NCI-H524 (cell line): Measurements from ENCODE around the gene KCND3.

Source experiments
- DNase-seq, 2 experiments: peaks; one replicate each; lab custom pipeline; 2025; lab: John Stamatoyannopoulos, UW

The KCND3 gene

DNA sequence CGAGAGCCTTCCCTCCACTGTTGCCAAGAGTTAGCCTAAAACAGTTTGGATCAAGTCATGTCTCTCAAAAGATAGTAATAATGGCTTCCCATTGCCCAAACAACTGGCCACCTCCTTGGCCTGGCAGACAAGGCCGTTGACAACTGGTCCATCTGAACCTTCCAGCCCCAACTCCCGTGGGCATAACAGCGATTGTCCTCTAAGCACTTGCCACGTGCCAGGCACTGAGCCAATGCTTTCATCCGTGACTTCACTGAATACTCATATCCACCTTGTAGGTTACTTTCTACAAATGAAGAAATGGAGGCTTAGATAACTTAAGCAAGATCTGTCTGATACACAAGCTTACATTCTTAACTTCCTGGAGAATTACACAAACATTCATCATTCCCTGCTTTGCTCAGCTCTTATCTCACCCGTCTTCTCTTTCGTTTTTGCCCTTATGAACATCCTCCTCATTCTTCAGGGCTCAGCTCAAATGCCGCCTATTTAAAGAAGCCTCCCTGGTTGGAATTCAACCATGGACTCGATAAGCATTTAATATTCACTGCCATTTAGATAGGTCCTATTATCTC is 106.4 kb downstream of the KCND3 start:
- no peak for DNase-seq

DNA sequence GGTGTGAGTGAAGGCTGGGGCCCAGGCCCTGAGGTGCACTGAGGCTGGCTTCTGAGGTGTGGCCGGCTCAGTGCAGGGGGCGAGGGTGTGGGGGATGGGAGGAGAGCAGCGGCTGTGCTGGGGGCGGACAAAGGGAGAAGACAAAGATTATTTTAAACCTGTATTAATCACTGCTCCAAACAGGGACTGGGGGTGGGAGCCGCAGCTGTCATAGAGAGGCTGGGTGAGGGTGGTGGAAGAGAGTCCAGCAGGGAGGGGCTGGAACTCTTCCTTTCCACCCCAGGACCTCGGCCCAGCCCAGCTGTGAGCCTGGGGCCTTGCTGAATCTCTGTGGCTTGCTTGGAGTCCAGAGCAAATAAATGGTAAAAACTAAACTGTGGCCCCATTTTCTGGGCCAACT is 106.9 kb downstream of the KCND3 start:
- peak in 1 of 2 experiments; percentile 47 for DNase-seq

DNA sequence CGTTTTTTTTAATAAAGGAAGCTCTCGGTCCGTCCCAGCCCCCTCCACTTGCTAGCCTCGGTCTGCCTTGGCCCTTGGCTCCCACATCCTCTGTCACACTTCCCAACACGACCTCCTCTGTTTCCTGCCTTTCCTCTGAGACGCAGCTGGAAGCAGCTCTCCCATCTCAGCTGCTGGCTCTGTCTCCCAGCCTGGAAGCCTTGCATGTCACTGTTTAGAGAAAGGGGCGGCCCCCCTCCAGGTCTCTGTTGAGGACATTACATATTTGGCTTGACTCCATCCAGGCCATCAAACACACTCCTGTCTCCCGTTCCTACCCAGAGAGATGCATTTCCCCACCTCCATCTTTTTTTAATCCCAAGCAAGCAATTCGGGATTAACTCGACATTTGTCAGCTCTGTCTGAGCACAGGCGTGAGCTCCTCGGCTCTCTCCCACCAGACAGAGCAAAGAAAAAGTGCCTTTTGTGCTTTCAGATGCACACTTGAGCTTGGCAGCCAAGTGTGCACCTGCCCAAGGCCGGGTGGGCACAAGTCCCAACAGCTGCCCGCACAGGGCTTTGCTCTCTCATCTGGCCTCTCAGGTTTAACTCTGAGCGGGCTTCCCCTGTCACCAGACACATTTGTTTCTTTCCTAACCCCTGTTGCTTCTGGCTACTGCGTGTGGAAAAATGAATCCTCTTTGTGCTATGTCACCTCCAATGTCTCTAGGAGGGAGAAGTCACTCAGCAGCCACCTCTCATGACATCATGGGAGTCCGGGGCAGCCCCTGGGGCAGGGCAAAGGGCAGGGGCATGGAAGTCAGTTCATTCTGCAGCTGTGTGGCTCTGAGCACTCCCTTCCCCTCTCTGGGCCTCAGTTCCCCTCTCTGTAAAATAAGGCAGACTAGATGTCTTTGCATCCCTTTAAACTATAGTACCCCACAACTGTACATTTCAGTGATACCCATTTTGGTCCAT is 108.3 kb downstream of the KCND3 start:
- peak; percentile 60 to 81 for DNase-seq

DNA sequence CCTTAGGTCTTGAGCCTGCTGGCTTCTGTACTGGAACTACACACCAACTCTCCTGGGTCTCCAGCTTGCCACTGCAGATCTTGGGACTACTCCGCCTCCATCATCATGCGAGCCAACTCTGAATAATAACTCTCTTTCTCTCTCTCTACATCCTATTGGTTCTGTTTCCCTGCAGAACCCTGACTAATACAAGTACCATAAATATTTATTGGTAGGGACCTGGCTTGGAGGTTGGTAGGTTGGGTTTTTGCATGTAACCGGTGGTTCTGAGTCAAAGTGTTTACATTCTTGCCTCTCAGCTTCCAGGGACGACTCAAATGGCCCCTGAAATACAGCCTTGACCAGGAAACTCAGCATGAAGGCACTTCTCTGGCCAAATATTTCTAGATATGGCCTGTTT is 110.4 kb downstream of the KCND3 start:
- no peak for DNase-seq

DNA sequence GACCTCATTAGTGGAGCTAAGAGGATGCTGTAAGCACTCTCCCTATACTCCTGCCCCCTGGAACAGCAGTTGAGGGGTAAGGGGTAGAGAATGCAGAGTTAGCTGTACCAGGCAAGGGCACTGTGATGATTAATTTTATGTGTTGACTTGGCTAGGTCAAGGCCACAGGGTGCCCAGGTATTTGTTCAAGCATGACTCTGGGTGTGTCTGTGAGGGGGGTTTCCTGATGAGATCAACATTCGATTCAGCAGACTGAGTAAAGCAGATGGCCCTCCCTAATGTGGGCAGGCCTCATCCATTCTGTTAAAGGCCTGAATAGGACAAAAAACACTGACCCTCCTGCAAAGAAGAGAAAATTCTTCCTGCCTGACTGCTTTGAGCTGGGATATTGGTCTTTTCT is 110.8 kb downstream of the KCND3 start:
- DNase-seq = no peak

DNA sequence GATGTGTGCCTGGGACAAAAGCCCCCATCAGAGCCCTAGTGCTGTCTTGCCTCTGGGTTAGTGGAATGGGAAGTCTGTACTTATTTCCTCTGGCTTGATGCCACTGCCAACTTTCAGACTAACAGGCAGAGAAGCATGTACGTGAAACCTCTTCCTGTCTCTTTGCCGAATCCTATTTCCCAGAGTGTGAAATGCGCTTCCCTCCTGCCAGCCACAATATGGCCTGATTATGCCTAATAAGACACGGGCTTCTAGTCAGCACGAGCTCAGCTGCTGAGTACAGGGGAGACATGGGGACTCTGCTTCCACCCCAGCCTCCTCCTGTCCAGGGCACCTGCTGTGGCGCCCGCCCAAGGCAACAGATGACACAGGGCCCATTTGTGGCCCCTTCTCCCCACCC is 111.4 kb downstream of the KCND3 start:
- DNase-seq = peak in 1 of 2 experiments; percentile 54

DNA sequence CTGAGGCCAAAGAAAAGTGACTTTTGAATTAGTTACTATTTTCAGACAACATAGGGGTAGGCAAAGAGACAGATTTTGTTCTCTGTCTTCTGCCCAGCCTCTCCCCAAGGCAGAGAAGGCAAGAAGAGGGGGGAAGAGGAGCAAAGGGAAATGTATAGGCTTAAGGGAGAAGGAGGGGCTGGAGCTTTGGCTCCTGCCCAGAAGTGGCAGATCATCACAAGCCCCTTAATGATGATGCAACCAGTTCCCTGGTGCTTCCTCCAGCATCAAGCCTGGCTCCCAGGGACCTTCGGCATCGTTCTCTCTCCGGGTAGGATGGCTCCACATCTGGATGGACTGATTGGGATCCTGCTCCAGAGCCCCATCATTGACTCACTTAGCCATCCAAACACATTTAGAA is 112.8 kb downstream of the KCND3 start:
- peak in 1 of 2 experiments; percentile 24 for DNase-seq

DNA sequence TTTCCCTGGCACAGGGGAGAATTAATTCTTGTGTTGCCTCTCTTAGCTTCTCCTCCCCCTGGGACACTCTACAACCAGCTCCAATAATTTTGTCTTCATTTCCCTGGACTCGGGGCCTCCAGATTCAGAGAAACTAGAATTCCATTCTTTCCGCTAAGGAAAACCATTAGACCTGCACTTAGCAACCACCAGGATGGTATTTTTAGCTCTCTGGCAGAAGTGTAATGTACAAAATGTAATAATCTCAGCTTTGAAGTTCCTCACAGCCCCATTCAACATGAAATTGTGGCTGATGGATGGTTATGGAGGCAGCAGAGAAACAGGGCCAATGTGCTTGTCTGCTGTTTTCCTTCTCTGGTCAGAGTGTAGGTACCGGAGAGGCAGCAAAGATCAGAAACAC is 113.8 kb downstream of the KCND3 start:
- DNase-seq = no peak

DNA sequence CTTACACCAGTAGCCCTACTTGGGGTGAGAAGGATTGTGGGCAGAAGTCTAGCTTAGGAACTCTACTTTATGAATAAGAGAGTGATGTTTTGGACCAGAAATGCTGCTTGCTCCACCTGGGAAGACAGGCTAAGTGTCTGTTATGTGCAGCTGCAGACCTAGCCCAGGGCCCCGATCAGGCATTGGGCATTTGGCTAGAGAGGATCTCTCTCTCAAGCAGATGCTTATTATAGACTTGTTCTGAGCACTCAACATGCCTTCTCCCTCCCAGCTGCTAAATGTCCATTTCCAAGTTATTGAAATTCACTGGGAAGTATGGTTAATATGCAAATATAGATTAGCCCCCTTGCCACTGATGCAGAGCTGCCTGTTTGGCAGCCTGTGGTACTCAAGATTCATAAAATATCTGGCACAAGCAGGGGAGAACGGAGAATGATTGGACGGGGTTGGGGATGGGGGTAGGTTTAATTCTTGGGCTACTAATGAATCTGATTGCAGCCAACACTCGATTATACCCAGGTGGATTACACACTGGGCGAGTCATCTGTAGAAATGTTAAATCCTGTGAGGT is 115.9 kb downstream of the KCND3 start:
- DNase-seq = no peak

DNA sequence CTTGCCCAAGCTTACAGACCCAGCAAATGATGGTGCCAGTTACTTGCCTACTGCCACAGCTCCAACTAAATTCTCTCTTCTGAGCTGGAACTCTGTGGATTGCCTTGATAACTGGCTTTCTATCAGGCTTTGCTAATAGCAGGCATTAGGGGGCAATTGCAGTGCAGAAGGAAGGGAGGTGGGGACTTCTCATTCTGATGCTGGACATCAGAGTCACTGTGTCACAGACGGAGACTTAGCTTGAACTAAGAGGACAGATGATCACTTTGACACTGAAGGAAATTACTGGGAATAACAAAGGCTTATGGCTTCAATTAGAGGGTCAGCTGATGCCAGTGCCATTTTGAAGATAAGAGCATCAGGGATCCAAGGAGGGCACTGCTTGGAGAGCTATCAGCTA is 119.3 kb downstream of the KCND3 start:
- DNase-seq = no peak

DNA sequence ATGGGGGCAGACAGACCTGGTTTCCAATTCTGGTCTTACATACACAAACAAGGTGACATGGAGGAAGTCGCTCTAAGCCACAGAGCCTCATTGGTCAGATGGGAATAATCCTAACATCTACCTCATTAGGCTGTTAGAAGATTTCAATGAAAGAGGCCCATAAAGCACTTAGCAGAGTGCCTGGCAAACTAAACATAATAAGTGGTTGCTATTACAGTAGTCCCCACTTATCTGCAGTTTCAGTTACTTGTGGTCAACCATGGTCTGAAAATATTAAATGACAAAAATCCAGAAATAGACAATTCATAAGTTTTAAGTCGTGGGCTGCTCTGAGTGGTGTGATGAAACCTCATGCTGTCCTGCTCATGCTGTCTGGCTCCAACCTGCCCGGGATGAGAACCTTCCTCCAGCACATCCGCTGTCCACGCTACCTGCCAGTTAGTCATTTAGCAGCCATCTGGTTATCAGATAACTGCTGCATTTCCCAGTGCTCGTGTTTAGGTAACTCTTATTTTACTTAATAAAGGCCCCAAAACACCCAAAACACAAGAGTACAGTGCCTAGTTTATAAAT is 121.5 kb downstream of the KCND3 start:
- no peak for DNase-seq

DNA sequence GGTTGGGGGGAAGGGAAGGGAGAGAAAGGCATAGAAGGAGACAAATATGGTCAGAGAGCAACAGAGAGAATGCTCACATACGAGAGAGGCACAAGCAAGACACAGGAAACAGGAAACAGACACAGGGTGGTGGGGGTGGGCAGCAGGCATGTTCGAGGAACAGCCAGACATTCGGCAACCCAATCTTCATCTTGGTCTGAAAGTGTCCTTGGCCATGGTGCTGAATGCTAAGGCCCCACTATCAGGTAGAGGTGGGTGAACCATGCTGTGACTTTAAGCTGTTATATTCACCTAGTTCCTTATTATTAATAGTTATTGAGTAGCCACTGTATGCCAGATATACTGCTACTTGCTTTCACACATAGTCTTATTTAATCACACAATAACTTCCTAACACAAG is 124.6 kb downstream of the KCND3 start:
- no peak for DNase-seq

DNA sequence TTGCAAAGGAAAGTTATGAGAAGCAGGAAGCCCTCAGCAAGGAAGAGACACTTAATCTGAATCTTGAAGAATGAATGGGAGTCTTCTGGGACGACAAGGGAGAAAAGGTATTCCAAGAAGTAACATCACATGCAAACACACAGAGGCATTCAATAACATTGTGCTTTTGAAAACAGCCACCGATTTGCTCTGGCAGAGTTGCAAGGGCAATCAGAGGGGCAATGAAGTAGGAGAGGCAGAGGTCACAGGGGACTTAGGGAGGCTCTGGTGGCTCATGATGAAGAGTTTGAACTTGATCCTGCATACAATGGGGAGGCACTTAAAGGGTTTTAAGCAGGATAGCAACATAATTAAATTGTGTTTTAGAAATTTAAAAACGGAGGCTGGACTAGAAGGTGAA is 126.1 kb downstream of the KCND3 start:
- no peak for DNase-seq

DNA sequence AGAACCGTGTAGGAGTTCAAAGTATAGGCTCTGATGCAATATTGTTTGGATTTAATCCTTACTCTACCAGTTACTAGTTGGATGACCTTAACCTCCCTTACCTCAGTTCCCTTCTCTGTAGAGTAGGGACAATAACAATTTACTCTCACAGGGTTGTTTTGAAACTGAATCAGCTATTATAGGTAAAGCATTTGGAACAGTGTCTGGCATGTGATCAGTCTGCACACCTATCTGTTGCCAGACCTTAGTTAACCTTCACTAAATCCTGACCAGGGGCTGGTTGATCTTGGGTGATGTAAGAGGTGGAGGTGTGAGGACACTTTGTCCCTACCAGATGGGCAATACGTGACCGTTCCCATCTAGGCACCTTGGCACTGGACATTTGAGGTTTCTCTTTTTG is 126.9 kb downstream of the KCND3 start:
- DNase-seq = no peak

DNA sequence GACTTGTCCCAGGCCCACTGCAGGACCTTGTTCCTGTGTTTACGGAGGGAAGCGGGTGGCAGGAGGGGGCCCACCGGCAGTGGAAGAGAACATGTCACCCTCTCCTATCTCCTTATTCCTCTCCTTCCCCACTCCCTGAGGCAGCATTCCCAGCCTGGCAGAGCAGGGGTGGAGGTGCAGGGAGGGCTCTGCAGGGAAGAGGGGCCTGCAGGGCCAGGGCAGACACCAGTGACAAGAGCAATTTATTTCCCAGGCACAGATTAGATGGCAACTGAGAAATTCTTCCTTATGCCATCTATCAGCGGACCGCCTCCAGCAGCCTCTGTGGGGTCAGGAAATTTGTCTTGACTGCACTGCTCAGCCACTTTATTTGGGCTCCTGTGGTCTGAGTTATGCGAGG is 127.9 kb downstream of the KCND3 start:
- DNase-seq = no peak

DNA sequence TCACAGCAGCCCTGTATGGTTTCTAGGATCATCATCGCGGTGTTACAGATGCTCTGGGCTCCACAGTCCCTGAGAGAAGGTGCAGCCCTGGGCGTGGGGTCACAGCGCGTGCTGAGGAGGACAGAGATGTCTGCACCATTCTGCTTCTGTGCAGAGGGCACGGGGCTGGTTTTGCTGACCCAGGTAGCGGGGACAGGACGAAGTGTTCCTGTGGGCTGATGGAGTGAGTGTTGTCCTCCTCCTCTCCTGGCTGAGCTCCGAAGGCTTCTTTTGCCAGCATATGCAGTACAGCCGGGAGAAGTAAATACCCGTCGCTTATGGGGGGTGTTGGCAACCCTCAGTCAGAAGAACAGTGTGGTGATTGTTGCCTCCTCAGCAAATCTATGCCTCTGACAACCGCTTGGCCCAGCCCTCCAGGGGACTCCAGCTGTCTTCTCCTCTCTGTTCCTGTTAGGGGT is 132.2 kb downstream of the KCND3 start:
- no peak for DNase-seq

DNA sequence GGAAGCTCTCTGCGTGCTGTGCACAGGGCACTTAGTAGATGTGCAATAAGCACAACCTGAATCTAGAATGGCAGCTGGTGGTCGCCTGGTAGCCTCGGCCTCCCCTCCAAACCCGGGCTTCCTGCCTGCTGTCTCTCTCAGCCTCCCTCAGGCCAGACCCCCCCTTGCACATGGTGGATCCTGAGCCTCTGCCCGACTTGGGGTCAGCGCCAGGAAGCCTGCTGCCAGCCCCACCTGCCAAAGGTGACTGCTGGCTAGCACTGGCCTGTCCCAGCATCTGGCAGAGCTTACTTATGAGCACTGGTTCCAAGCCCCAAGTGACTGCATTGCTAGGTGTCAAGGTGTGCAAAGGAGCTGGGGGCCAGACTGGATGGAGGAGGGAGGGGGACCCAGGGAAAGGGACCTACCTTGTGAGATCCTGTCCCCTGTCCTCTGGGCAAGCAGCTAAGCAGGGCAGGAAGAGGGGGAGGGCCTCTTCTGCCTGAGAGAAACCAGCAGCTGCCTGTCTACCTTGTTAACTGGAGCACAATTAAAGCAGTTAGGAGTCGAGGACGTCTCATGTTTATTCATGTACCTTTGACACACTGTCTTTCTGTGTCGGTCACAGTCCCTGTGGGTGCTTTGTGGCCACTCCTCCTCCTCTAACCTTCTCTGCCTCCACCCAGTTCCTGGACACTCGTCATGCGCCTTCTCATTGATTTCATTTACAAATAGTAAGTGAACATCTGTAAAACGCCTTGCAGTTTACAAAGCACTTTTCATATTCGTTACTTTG is 132.9 kb downstream of the KCND3 start:
- peak in 1 of 2 experiments; percentile 36 for DNase-seq

DNA sequence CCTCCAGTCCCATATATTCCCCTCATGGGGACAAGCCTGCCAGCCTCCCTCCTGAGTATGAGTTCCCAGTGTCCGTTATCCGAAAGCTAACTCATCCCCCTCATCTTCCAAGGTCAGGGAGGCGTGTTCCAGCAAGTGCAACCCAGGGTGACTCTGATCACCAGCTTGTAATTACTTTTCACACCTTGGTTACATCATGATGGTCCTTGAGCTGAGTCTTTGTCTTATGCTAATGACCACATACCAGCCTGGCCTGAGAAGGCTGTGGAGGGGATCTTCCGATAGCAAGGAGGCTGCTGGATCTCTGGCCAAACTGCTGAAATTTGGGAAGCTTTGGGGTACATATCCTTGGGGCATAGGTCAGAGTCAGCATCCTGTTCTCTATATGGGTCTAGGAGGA is 134.2 kb downstream of the KCND3 start:
- DNase-seq = no peak

DNA sequence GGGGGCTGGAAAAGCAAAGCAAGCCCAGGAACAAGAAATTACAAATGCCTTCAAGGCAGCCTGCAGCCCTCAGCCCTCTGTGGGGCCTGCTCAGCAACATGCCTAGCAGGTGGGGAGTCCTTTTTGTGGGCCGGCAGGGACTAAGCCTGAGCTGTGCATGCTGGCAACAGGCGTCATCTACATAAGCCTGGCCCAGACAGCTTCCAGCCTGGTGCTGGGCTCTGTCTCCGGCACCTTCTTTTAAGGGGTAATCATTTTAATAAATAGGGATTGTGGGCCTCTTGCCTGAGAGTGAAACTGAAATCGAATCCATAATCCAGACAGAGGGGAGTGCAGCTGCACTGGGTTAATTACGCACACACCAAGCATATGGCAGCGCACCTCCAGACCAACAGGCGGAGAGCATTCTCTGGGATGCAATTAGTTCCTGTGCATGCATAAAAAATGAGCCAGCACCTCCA is 137.2 kb downstream of the KCND3 start:
- DNase-seq = peak; percentile 85 to 95

DNA sequence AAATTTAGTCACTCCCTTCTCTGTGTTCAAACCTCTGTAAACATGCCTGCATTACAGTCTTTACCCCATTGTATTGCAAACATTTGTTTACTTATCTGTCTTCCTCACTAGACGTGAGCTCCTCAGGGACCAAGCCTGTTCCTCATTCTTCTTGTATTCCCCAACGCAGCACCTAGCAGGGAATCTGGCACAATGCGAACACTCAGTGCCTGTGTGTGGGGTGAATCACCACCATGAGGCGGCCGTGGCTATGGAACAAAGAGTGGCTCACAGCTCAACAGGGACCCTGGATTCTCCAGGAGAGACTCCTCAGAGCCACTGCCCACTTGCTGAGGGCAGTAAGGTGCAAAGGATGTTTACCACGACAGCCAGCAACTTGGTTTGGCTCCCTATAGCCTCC is 137.9 kb downstream of the KCND3 start:
- peak in 1 of 2 experiments; percentile 26 for DNase-seq

DNA sequence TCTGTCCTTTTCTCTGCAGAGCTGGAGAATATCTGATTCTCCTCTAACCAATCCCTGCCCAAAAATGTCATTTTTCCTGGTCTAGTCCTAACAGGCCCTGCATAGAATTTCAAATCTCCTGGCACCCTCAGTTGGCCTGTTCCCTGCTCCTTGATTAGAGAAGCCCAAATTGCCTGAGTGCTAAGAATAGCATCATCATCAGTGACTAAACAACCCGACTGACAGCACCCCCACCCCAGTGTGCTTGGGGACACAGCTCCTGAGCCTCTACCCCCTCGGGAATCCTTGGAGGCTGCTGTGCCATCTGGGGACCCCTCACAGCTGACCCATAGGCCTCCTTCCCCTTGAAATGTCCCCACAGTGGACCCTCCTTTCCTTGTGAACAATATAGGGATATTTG is 139.4 kb downstream of the KCND3 start:
- DNase-seq = no peak
